ENCODE measurements around the gene PKDCC. TPM values are rescaled to one million over a fixed set of nuclear protein-coding genes. Genes with fewer than 3 reads are reported as not detected.

PKDCC gene
- total and polyA plus RNA-seq, 2 of the 13 experiments (the other 11 are each of a cell fraction or from before 2014, with no cell fraction given), result 52.6 to 58.8 TPM

DNA sequence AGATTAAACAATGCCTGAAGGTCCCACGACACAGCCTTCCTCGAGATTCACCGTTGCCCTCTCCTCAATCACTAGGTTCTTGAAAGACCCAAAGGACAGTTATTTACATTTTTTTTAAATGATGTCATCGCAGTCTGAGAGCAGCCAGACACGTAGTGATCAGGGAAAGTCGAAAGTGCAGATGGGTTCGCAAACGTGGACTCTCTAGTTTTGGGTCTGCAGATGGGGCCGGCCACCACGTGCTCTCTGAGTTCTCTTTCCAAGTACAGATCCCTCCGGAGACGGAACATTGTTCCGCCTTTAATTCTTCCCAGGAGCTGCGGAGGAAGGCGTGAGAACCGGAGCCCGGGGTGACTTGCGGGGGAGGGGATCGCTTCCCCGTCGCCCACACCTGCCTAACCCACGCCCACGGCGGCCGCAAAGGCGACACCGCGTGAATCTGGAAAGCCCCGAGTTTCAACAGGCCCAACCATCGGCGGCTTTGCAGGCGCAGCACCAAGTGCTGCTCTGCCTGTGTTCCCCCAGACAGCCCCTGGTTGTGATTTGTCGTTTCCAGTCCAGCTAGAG, 54.3 kb downstream of the PKDCC start (continued):
- TF ChIP-seq, protein P1, sequence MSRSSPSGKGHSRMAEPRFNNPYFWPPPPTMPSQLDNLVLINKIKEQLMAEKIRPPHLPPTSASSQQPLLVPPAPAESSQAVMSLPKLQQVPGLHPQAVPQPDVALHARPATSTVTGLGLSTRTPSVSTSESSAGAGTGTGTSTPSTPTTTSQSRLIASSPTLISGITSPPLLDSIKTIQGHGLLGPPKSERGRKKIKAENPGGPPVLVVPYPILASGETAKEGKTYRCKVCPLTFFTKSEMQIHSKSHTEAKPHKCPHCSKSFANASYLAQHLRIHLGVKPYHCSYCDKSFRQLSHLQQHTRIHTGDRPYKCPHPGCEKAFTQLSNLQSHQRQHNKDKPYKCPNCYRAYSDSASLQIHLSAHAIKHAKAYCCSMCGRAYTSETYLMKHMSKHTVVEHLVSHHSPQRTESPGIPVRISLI (CRISPR knock-in tag; IDR thresholded peaks at IDR 0.05; ENCODE audit: borderline replicate concordance), result 0 out of 2 replicates have a peak, but pooled peaks have one; percentile 12
- peak; percentile 28; the same call in 1 of the 2 replicates for TF ChIP-seq YEATS4 (CRISPR knock-in tag; IDR thresholded peaks at IDR 0.05; ENCODE audit: borderline replicate concordance)
- peak; percentile 50; the same call in 1 of the 2 replicates for TF ChIP-seq ARHGAP35 (CRISPR knock-in tag; IDR thresholded peaks at IDR 0.05; ENCODE audit: borderline replicate concordance)
- peak; percentile 47; the same call in 1 of the 2 replicates for TF ChIP-seq ZFP37 (CRISPR knock-in tag; IDR thresholded peaks at IDR 0.05; ENCODE audit: borderline replicate concordance)
- peak; percentile 33; the same call in 1 of the 2 replicates for TF ChIP-seq ZFX (CRISPR knock-in tag; IDR thresholded peaks at IDR 0.05; ENCODE audit: low read depth)
- TF ChIP-seq, protein P2, sequence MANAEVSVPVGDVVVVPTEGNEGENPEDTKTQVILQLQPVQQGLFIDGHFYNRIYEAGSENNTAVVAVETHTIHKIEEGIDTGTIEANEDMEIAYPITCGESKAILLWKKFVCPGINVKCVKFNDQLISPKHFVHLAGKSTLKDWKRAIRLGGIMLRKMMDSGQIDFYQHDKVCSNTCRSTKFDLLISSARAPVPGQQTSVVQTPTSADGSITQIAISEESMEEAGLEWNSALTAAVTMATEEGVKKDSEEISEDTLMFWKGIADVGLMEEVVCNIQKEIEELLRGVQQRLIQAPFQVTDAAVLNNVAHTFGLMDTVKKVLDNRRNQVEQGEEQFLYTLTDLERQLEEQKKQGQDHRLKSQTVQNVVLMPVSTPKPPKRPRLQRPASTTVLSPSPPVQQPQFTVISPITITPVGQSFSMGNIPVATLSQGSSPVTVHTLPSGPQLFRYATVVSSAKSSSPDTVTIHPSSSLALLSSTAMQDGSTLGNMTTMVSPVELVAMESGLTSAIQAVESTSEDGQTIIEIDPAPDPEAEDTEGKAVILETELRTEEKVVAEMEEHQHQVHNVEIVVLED (CRISPR knock-in tag; IDR thresholded peaks at IDR 0.05; ENCODE audit: borderline replicate concordance), result 0 out of 2 replicates have a peak, but pooled peaks have one; percentile 25
- peak; percentile 56; the same call in 1 of the 2 replicates for TF ChIP-seq ZNF501 (CRISPR knock-in tag; IDR thresholded peaks at IDR 0.05)
- TF ChIP-seq FOXP1 (IDR thresholded peaks at IDR 0.05), result no peak
- TF ChIP-seq FOXP1 (CRISPR knock-in tag; IDR thresholded peaks at IDR 0.05), result peak; percentile 6; the same call in 1 of the 2 replicates
- TF ChIP-seq GPN1 (CRISPR knock-in tag; IDR thresholded peaks at IDR 0.05; ENCODE audit: borderline replicate concordance), result no peak
- TF ChIP-seq CREB1 (IDR thresholded peaks at IDR 0.05), result peak; percentile 60; the same call in 1 of the 2 replicates
- peak; percentile 83; the same call in 1 of the 2 replicates for TF ChIP-seq CREB1 (CRISPR knock-in tag; IDR thresholded peaks at IDR 0.05)
- no peak for TF ChIP-seq HNRNPL (IDR thresholded peaks at IDR 0.05; ENCODE audit: low read depth, low read length)
- no peak for TF ChIP-seq ZNF580 (CRISPR knock-in tag; IDR thresholded peaks at IDR 0.05; ENCODE audit: borderline replicate concordance, low read depth)
- no peak for TF ChIP-seq TCF12 (IDR thresholded peaks at IDR 0.05)
- peak; percentile 85 for TF ChIP-seq TCF12 (CRISPR knock-in tag; IDR thresholded peaks at IDR 0.05)
- TF ChIP-seq MAFF (IDR thresholded peaks at IDR 0.05; ENCODE audit: low read depth, low read length), result no peak
- peak; percentile 79; the same call in 1 of the 2 replicates for TF ChIP-seq NFKB2 (CRISPR knock-in tag; IDR thresholded peaks at IDR 0.05; ENCODE audit: borderline replicate concordance)
- peak; percentile 45; the same call in 1 of the 2 replicates for TF ChIP-seq KLF11 (CRISPR knock-in tag; IDR thresholded peaks at IDR 0.05)
- peak; percentile 86 for TF ChIP-seq GATAD2A (CRISPR knock-in tag; IDR thresholded peaks at IDR 0.05)
- peak; percentile 71; the same call in 1 of the 2 replicates for TF ChIP-seq ZBTB21 (CRISPR knock-in tag; IDR thresholded peaks at IDR 0.05)
- TF ChIP-seq ZMYM4 (CRISPR knock-in tag; IDR thresholded peaks at IDR 0.05), result peak; percentile 81
- no peak for TF ChIP-seq SMARCE1 (IDR thresholded peaks at IDR 0.05; ENCODE audit: borderline replicate concordance)
- no peak for TF ChIP-seq SCMH1 (CRISPR knock-in tag; IDR thresholded peaks at IDR 0.05; ENCODE audit: borderline replicate concordance)
- TF ChIP-seq FOXC1 (CRISPR knock-in tag; IDR thresholded peaks at IDR 0.05; ENCODE audit: borderline replicate concordance), result peak; percentile 84; the same call in 1 of the 2 replicates

All from HepG2 (cell line).